ENCODE measurements around the gene C1orf21.

DNA sequence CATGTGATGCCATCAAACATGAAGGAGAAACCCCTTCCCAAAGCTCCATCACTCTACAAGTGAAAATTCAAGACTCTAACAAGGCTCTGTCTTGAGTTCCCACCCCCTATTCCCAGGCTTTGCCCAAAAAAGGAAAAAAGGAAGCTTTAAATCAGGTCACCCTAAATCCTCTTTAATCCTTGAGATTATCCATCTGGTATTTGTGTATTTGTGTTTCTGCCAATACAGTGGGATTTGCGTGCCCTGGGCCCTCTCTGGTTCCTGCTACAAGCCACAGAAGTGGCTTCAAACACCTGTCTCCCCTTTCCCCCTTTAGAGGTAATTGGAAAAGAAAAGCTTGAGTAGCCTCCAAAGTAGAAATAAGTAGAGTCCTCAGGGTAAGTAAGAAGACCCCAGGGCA lies 247.5 kb downstream of the C1orf21 start:
- TF ChIP-seq, protein P1, sequence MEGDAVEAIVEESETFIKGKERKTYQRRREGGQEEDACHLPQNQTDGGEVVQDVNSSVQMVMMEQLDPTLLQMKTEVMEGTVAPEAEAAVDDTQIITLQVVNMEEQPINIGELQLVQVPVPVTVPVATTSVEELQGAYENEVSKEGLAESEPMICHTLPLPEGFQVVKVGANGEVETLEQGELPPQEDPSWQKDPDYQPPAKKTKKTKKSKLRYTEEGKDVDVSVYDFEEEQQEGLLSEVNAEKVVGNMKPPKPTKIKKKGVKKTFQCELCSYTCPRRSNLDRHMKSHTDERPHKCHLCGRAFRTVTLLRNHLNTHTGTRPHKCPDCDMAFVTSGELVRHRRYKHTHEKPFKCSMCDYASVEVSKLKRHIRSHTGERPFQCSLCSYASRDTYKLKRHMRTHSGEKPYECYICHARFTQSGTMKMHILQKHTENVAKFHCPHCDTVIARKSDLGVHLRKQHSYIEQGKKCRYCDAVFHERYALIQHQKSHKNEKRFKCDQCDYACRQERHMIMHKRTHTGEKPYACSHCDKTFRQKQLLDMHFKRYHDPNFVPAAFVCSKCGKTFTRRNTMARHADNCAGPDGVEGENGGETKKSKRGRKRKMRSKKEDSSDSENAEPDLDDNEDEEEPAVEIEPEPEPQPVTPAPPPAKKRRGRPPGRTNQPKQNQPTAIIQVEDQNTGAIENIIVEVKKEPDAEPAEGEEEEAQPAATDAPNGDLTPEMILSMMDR (IDR thresholded peaks at IDR 0.05), result no peak
- no peak for TF ChIP-seq POLR2A (IDR thresholded peaks at IDR 0.05)

Data from Peyer's patch (tissue), 4 donors.